Kidney epithelial cell (primary cell): Measurements from ENCODE around the gene RAPGEF6. TPM values are rescaled to one million over a fixed set of nuclear protein-coding genes. Genes with fewer than 3 reads are reported as not detected.

Experiments
- DNase-seq: peaks from one replicate; pipeline ENCODE4 v3.0.0-alpha.2; 2010; ENCODE audit warnings: low read depth
- H3K27me3 ChIP-seq: 2 replicates; pipeline ENCODE4 v1.6.0; 2011; ENCODE audit warnings: low read length; ENCODE audit not compliant: control insufficient read depth, insufficient read depth
- H3K36me3 ChIP-seq: 2 replicates; pipeline ENCODE4 v1.5.1; 2011; ENCODE audit warnings: low read length; ENCODE audit not compliant: control insufficient read depth, insufficient read depth
- H3K4me3 ChIP-seq: 2 replicates; pipeline ENCODE4 v1.5.1; 2011; ENCODE audit warnings: low read depth, mild to moderate bottlenecking, control low read depth, low read length
- CTCF ChIP-seq: IDR thresholded peaks from 2 replicates; pipeline ENCODE4 v1.5.1; 2011; ENCODE audit warnings: mild to moderate bottlenecking, moderate library complexity, low read length, control low read depth, inconsistent platforms; ENCODE audit not compliant: insufficient read depth, poor library complexity, severe bottlenecking
- total RNA-seq: library from RNA; depleted of rRNA; stranded (reverse); fragments of >200 nt; gene quantifications from 2 replicates; pipeline ENCODE4 v1.2.3, GENCODE V29; 2015

Gene RAPGEF6
- total RNA-seq, 1 donor from 2014 or later, result 10.0 TPM

GRCh38 chr5:131542723-131543122 lies 92.3 kb downstream of the RAPGEF6 start:
- no peak for DNase-seq

GRCh38 chr5:131541762-131542161 lies 93.3 kb downstream of the RAPGEF6 start:
- Histone ChIP-seq H3K36me3 (no peaks in the 10 kb centered on the region), H3K27me3 (no peaks in the 10 kb centered on the region), H3K4me3 (no peak overlapping the region)
- no peak for TF ChIP-seq CTCF
- no peak for DNase-seq

More at GRCh38 chr5:131542723-131543122, 92.3 kb downstream of the RAPGEF6 start:
- Histone ChIP-seq H3K27me3 (no peaks in the 10 kb centered on the region), H3K36me3 (no peaks in the 10 kb centered on the region), H3K4me3 (no peak overlapping the region)
- no peak for TF ChIP-seq CTCF

GRCh38 chr5:131541071-131541470 lies 94.0 kb downstream of the RAPGEF6 start:
- Histone ChIP-seq H3K4me3 (no peak overlapping the region), H3K36me3 (no peaks in the 10 kb centered on the region), H3K27me3 (no peaks in the 10 kb centered on the region)
- DNase-seq, result peak; percentile 50
- TF ChIP-seq CTCF, result no peak

GRCh38 chr5:131539251-131539650 lies 95.8 kb downstream of the RAPGEF6 start:
- TF ChIP-seq CTCF, result no peak
- no peak overlapping the region for H3K4me3 ChIP-seq
- no peak for DNase-seq
- no peaks in the 10 kb centered on the region for H3K36me3 ChIP-seq
- no peaks in the 10 kb centered on the region for H3K27me3 ChIP-seq

GRCh38 chr5:131538177-131538593 lies 96.8 kb downstream of the RAPGEF6 start:
- peak; percentile 29 for DNase-seq
- Histone ChIP-seq H3K36me3 (no peaks in the 10 kb centered on the region), H3K27me3 (no peaks in the 10 kb centered on the region), H3K4me3 (no peak overlapping the region)
- TF ChIP-seq CTCF, result no peak

GRCh38 chr5:131536850-131537448 lies 98.1 kb downstream of the RAPGEF6 start:
- Histone ChIP-seq H3K4me3 (no peak overlapping the region), H3K36me3 (no peaks in the 10 kb centered on the region), H3K27me3 (no peaks in the 10 kb centered on the region)
- no peak for TF ChIP-seq CTCF
- DNase-seq, result no peak
